GM21825 (cell line): ENCODE results near the gene RPS6KA4.
"Not testable (repeated sequence)": the region's sequence is repeated elsewhere in the genome, so short reads cannot be mapped to it uniquely, and the experiment has no call there.

Experiments used
- ATAC-seq: cut with Tn5 transposase; IDR thresholded peaks from one replicate; pipeline ENCODE4 v1.9.1; 2021; ENCODE audit warnings: mild to moderate bottlenecking, moderate library complexity; ENCODE audit not compliant: unreplicated experiment

The RPS6KA4 gene

DNA sequence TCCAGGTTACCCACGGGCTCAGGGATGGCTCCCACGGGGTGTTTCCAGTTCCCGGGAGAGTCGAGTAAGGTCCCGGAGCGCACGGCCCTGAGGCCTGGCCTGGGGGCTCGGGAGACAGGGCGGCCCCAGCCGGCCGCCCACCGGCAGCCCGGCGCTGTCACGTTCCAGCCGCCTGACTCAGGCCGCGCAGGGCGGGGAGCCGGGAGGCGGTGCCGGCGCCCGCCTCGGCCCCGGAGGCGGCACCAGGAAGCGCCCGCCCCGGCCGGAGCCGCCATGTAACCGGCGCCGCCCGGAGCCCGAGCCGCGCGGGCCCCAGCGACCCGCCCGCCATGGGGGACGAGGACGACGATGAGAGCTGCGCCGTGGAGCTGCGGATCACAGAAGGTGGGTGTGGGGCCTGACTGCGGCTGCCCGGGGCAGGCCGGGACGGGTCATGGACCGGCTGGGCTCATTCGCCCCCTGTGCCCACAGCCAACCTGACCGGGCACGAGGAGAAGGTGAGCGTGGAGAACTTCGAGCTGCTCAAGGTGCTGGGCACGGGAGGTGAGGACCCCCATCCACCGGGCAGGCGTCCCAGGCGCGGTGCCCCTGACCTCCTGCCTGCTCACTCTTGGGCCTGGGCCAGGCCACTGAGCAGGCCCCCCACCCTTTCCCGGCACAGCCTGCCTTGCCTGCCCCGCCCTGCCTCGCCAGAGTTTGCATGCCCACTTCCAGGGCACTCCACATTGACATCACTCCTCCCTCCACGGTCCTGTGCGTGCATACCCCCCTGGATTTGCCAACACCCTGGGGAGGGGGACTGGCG is at the start of gene RPS6KA4:
TSS of gene RPS6KA4 (plus strand) at position 256 of the 805 bp plus-strand sequence. CDS start at position 330, 74 bp downstream.
- no peak for ATAC-seq

DNA sequence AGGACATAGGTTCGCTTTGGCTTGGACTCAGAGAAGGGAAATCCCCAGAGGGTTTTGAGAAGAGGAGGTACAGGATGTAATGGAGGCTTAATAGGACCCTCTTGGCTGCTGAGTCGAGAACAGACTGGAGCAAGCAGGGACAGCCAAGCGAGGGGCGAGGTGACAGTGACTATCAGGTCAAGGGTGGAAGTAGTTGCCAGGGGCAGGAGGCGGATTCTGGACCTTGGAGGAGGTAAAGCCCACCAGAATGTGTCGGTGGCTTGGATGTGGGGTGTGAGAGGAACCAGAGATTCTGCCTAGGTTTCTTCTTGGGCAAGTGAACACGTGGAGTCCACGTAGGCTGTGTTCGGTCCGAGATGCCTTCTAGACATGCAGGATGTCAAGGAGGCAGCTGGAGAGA is 46.0 kb upstream of the RPS6KA4 start:
- no peak for ATAC-seq

DNA sequence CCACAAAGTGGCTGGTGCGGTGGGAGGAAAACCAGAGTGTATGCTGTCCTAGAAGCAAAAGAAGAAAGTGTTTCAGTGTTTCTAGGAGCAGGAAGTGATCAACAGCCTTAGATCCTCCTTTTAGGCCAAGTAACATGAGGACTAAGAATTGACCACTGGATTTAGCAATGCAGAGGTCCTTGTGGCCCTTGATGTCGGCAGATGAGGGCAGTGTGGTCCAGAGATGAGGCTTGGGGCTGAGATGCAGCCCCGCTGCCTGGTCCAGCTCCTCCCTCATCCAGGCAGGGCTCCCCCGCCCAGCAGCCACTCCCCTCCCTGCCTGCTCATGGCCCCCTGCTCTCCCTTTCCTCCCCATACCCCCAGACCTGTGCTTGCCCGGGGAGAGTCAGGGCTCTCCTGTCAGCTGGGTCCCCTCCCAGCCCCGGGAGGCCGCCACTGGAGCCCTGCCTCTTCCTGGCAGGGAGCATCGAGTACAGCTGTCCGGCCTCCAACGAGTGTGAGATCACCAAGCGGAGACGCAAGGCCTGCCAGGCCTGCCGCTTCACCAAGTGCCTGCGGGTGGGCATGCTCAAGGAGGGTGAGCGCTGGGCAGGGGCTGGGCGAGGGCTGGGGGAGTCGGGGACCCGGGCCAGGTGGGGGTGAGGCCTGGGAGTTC is 45.3 kb upstream of the RPS6KA4 start:
- no peak for ATAC-seq

DNA sequence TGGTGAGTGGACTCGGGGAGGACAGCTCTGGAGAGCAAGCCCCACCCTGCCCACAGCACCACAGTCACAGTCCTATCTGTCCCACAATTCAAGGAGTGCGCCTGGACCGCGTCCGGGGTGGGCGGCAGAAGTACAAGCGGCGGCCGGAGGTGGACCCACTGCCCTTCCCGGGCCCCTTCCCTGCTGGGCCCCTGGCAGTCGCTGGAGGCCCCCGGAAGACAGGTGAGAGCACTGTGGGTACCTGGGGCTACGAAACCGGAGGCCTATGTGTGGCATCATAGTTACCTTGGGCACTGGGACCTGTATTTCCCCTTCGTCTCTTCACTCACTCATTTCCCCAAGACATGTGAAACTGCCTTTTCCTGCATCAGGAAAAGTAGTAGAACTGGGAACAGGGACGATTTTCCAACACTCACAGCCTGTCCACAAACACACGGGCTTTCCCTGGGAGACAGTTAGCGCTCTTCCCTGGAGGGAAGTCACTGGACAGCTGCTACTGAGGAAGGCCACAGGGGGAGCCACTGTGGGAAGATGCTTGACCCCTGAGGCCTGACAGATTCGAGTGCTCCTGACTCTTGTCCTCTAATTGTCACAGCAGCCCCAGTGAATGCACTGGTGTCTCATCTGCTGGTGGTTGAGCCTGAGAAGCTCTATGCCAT is 44.7 kb upstream of the RPS6KA4 start:
- no peak for ATAC-seq

DNA sequence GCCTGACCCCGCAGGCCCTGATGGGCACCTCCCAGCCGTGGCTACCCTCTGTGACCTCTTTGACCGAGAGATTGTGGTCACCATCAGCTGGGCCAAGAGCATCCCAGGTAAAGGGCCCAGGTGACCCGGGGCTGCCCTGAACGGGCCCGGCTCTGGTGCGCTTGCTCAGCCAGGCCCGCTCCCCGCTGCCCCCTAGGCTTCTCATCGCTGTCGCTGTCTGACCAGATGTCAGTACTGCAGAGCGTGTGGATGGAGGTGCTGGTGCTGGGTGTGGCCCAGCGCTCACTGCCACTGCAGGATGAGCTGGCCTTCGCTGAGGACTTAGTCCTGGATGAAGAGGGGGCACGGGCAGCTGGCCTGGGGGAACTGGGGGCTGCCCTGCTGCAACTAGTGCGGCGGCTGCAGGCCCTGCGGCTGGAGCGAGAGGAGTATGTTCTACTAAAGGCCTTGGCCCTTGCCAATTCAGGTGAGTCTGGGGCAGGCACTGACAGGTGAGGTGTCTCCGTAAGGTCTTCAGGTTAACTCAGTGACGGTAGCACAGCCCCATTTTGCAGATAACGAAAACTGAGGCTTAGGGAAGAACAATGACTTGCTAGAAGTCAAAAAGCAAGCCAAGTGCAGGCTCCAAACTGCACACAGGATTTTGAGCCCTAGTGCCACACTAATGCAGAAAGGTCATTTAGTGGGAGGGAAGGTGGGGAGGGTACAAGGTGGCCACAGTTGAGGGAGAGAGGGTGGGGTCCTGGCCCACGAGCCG is 44.0 kb upstream of the RPS6KA4 start:
- ATAC-seq, result no peak

DNA sequence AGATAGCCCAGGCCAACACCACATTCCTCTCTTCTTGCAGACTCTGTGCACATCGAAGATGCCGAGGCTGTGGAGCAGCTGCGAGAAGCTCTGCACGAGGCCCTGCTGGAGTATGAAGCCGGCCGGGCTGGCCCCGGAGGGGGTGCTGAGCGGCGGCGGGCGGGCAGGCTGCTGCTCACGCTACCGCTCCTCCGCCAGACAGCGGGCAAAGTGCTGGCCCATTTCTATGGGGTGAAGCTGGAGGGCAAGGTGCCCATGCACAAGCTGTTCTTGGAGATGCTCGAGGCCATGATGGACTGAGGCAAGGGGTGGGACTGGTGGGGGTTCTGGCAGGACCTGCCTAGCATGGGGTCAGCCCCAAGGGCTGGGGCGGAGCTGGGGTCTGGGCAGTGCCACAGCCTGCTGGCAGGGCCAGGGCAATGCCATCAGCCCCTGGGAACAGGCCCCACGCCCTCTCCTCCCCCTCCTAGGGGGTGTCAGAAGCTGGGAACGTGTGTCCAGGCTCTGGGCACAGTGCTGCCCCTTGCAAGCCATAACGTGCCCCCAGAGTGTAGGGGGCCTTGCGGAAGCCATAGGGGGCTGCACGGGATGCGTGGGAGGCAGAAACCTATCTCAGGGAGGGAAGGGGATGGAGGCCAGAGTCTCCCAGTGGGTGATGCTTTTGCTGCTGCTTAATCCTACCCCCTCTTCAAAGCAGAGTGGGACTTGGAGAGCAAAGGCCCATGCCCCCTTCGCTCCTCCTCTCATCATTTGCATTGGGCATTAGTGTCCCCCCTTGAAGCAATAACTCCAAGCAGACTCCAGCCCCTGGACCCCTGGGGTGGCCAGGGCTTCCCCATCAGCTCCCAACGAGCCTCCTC is 43.1 kb upstream of the RPS6KA4 start:
- ATAC-seq, result not testable (repeated sequence)

DNA sequence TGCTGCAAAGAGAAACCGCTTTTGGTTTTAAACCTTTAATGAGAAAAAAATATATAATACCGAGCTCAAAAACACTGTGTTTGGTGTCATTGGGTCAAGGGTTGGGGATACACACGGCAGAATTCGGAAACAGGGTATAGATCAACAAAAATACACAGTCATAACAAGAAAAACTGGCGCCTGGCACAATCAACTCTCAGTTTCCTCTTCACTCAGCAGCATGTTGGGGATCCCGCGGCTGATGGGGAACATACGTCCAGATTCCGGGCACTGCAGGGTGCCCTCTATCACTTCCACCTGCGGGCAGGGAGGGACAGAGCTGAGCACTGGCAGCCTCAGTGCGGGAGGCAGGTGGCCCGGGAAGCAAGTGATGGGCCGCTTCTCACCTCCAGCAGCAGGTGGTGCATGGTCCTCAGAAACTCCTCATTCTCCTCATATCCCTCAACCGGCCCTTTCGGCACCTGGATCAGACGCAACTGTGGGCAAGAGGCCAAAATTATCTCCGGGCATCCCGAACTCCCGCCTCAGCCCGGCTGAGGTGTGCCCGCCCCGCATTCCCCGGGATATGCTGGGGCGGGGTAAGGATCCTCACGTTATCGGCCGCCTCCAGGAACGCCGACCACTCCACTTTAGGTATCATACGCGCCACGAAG is 42.2 kb upstream of the RPS6KA4 start:
- peak; percentile 2 for ATAC-seq

DNA sequence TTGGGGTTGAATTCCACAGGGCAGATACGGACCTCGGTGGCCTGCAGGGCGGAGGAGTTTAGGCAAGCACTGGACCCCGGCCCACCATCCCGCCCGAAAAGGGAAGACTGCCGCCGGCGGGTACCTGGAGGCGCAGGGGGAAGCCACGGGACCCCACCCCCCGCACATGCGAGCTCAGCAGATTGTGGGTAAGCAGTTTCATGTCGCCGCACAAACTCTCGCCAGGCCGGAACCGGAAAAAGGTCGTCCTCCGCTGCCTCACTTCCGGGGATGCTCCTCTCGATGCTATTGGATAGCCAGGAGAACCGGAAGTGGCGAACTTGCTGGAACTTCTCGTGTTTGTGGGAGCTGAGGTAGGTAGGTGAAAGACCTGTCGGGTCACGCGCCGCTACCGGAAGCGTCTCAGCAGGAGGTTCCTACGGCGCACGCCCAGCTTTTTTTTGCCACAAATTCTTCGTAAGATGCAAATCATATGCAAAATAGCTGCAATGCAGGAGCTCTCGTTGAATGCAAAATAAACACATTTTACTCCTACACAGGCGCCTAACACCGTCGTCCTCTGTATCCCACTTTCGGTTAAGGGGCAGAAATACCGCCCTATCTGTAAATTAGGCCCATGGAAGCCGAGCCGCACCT is 41.5 kb upstream of the RPS6KA4 start, which contains the start of gene TRMT112:
TSS of gene TRMT112 (minus strand) at position 235 of the 636 bp plus-strand sequence. CDS start at position 202, 33 bp downstream.
- ATAC-seq, result peak; percentile 55

DNA sequence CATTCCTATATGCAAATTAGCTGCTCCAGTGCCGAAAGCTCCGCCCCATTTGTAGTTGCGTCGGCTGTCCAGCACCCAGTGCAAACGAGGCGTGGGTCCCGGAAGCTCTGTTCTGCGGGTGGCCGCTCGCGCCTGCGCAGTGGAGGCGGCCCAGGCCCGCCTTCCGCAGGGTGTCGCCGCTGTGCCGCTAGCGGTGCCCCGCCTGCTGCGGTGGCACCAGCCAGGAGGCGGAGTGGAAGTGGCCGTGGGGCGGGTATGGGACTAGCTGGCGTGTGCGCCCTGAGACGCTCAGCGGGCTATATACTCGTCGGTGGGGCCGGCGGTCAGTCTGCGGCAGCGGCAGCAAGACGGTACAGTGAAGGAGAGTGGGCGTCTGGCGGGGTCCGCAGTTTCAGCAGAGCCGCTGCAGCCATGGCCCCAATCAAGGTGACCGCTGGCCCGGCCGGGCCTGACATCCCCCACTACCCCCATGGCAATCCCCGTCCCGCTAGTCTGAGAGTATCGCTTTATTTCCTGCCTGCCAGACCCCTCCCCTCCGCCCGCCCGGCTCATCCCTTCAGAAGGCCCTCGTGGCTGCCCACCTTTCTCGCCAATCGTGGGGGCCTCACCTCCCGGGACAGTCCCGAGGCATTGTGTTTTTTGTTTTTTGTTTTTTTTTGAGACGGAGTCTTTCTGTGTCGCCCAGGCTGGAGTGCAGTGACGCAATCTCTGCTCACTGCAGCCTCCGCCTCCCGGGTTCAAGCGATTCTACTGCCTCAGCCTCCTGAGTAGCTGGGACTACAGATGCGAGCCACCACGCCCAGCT is 40.8 kb upstream of the RPS6KA4 start, which contains the start of gene PRDX5:
TSS of gene PRDX5 (plus strand) at position 161 of the 805 bp plus-strand sequence. CDS start at position 256, 95 bp downstream.
- ATAC-seq, result peak; percentile 56

DNA sequence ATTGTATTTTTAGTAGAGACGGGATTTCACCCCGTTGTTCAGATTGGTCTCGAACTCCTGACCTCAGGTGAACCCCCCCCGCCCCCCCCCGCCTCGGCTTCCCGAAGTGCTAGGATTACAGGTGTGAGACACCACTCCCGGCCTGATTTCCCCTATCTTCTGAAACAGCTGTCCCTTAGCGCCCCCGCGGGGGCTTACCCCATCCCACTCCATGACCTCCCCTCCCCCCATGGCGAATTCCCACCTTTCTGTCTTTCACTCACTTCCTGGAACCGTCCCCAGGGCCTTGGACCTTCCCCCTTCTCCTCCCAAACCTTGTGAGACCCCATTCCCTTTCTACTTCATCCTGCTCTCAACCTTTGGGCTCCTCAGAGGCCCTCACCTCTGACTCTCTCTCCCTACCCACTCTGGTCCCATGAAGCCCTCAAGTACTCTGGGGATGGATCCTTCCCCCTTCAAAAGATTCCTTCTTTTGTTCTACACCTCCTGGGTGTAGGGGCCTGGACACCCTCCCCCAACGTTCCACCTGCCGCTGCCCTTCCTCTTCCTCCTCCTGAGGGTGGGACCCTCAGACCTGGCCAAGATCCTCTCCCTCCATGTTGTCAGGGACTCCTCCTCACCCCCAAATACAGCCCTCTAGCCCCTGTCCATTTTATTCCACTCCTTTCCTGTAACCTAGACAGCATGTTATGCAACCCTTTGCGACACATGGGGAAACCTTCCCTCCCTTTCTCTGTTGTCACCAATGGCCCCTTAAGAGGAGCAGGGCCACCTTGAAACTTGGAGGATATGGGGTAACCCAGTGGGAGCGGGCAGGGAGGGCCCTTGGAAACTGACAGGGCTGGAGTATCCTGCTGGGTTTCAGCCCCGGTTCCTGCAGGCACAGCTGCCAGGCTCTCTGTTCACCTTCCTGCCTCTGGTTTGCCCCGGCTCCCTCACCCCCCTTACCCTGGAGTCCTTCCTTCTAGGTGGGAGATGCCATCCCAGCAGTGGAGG is 39.9 kb upstream of the RPS6KA4 start:
- no peak for ATAC-seq

DNA sequence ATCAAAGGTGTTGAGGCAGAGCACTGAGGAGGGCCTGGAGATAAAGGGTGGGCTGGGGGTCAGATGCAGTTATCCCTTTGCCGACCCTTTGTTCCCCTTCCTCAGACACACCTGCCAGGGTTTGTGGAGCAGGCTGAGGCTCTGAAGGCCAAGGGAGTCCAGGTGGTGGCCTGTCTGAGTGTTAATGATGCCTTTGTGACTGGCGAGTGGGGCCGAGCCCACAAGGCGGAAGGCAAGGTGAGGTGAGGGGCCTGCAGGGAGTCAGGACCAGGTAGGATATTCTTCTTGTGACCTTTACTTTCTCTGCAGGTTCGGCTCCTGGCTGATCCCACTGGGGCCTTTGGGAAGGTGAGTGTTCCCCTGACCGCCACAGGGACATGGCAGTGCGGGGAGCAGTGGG is 38.4 kb upstream of the RPS6KA4 start:
- no peak for ATAC-seq

DNA sequence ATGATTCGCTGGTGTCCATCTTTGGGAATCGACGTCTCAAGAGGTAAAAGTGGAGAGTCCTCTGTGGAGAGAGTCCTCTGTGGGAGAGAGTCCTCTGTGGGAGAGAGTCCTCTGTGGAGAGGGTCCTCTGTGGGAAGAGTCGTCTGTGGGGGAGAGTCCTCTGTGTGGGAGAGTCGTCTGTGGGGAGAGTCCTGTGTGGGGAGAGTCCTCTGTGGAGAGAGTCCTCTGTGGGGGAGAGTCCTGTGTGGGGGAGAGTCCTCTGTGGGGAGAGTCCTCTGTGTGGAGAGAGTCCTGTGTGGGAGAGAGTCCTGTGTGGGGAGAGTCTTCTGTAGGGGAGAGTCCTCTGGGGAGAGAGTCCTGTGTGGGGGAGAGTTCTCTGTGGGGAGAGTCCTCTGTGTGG is 37.9 kb upstream of the RPS6KA4 start:
- ATAC-seq, result no peak

DNA sequence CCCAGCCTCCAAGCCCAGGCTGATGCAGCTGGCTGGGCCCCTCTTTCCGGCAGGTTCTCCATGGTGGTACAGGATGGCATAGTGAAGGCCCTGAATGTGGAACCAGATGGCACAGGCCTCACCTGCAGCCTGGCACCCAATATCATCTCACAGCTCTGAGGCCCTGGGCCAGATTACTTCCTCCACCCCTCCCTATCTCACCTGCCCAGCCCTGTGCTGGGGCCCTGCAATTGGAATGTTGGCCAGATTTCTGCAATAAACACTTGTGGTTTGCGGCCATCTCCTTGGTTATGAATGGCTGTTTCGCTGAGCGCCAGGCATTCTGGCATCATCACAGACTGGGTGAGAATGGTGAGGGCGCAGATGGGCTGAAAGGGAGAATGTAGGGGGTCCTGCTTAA is 37.4 kb upstream of the RPS6KA4 start:
- ATAC-seq, result no peak

DNA sequence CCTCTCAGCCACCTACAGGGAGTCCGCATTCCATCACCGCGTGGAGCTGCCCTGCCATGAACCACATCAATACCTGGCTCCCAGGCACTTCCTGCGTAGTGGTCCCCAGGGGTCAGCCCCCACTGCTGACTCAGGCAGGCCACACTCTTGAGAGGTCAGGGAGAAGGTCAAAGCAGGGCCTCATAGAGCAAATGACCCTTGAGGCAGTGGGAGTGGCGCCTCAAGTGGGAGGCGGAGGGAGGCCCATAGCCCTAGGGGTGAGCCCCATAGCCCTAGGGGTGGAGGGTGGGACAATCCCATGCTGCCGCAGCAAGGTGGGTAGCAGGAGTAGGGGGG is 36.1 kb upstream of the RPS6KA4 start:
- ATAC-seq, result no peak

DNA sequence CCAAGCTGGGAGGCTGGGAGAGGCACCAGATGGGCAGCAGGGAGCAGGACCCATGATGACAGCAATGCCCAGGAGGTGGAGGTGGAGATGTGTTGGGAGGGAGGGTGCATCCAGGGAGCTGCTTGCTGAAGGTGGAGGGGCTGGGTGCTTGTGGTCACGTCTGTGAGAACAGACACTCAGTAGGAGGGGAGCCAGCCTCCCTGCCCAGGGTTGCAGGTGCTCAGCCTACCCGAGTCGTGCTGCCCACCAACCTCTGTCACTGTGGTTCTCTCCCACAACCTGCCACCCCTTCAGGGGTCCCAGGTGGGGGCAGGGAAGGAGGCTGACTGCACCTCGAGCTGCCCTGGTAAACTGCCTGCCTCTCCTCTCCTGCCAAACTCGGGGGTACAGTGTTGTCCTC is 35.6 kb upstream of the RPS6KA4 start:
- ATAC-seq, result no peak

DNA sequence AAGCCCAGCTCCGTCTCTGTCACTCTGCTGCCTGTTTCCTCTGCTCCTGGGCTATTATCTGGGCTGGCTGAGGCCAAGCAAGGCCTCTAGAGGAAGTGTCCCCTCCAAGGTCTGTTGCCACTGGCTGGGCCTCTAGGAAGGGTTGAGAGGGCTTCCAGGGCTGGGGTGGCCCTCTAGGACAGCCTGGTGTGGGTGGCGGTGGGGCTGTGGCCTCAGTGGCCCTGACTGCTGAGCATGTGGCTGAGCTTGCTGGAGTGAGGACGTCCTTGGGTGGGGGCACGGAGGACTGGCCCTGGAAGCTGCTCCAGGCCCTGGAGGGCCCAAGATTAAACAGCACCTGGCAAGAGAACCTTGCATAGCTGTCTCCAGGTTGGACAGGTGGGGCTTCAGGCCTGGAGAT is 35.0 kb upstream of the RPS6KA4 start:
- ATAC-seq, result not testable (repeated sequence)
